Measurements from ENCODE around the gene GPHN. TPM values are rescaled to one million over a fixed set of nuclear protein-coding genes. Genes with fewer than 3 reads are reported as not detected.

GPHN gene
- polyA plus RNA-seq, 1 of the 3 experiments (the other 2 are of a cell fraction), result 6.9 TPM

GRCh38 chr14:66662374-66662773 lies 154.4 kb downstream of the GPHN start:
- CTCF ChIA-PET, result interaction anchor here (0.9 to 1.6 kb wide), 4 partner anchors 14 to 303 kb away, joined by 3 read pairs; no protein-coding TSS in a partner anchor
- H3K4me1 ChIP-seq (ENCODE audit: control insufficient read depth in 1 of 2, insufficient read depth in 2 of 2, low read depth in 1 of 2, low read length in 1 of 2), result no peaks in the 10 kb centered on the region
- no peaks in the 10 kb centered on the region for H3K27me3 ChIP-seq (ENCODE audit: insufficient read depth)
- no peak overlapping the region for H2AFZ ChIP-seq (ENCODE audit: low read depth)
- peaks cover 8% of the 10 kb centered on the region; the same call in 1 of the 2 replicates for H3K9me3 ChIP-seq
- H3K27ac ChIP-seq (ENCODE audit: low read depth in 2 of 2, low read length in 1 of 2), result no peak overlapping the region
- H3K79me2 ChIP-seq (ENCODE audit: insufficient read depth), result no peaks in the 10 kb centered on the region
- no peak overlapping the region for H3K4me3 ChIP-seq (ENCODE audit: low read depth in 2 of 2, low read length in 1 of 2)
- DNase-seq, result no peak
- no peaks in the 10 kb centered on the region for H3K36me3 ChIP-seq (replicated peaks in 1 of 2; ENCODE audit: control insufficient read depth in 1 of 2, insufficient read depth in 2 of 2, low read length in 1 of 2)
- H3K4me2 ChIP-seq, result no peak overlapping the region
- no peaks in the 10 kb centered on the region for H4K20me1 ChIP-seq (ENCODE audit: insufficient read depth)
- whole genome bisulfite sequencing (ENCODE audit: low lambda C conversion rate), result 46% methylated on average over 4 of the region's 4 CpGs
- no peak for TF ChIP-seq ELF1 (IDR thresholded peaks at IDR 0.05)
- no peak for TF ChIP-seq IRF3 (IDR thresholded peaks at IDR 0.05; ENCODE audit: low read depth, low read length)
- TF ChIP-seq RAD21 (IDR thresholded peaks at IDR 0.05; ENCODE audit: low read length), result peak; percentile 50
- TF ChIP-seq NRF1 (IDR thresholded peaks at IDR 0.05; ENCODE audit: low read depth, low read length), result no peak
- TF ChIP-seq MXI1 (IDR thresholded peaks at IDR 0.05; ENCODE audit: low read depth, low read length), result no peak
- TF ChIP-seq CTCF (IDR thresholded peaks at IDR 0.05), result peak; percentile 51
- TF ChIP-seq, protein P1, sequence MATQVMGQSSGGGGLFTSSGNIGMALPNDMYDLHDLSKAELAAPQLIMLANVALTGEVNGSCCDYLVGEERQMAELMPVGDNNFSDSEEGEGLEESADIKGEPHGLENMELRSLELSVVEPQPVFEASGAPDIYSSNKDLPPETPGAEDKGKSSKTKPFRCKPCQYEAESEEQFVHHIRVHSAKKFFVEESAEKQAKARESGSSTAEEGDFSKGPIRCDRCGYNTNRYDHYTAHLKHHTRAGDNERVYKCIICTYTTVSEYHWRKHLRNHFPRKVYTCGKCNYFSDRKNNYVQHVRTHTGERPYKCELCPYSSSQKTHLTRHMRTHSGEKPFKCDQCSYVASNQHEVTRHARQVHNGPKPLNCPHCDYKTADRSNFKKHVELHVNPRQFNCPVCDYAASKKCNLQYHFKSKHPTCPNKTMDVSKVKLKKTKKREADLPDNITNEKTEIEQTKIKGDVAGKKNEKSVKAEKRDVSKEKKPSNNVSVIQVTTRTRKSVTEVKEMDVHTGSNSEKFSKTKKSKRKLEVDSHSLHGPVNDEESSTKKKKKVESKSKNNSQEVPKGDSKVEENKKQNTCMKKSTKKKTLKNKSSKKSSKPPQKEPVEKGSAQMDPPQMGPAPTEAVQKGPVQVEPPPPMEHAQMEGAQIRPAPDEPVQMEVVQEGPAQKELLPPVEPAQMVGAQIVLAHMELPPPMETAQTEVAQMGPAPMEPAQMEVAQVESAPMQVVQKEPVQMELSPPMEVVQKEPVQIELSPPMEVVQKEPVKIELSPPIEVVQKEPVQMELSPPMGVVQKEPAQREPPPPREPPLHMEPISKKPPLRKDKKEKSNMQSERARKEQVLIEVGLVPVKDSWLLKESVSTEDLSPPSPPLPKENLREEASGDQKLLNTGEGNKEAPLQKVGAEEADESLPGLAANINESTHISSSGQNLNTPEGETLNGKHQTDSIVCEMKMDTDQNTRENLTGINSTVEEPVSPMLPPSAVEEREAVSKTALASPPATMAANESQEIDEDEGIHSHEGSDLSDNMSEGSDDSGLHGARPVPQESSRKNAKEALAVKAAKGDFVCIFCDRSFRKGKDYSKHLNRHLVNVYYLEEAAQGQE (IDR thresholded peaks at IDR 0.05; ENCODE audit: low read depth, low read length), result no peak
- peak; percentile 35; the same call in 1 of the 2 replicates for TF ChIP-seq SMC3 (IDR thresholded peaks at IDR 0.05; ENCODE audit: low read depth, low read length)
- TF ChIP-seq FOXJ3 (CRISPR knock-in tag; IDR thresholded peaks at IDR 0.05), result no peak
- peaks cover 4% of the 10 kb centered on the region for H3F3A ChIP-seq (replicated peaks; ENCODE audit: insufficient read depth)
- POLR2A ChIA-PET, result no interaction called here
- no peak overlapping the region for H3K9ac ChIP-seq
- H3K9me2 ChIP-seq, result no peaks in the 10 kb centered on the region

DNA sequence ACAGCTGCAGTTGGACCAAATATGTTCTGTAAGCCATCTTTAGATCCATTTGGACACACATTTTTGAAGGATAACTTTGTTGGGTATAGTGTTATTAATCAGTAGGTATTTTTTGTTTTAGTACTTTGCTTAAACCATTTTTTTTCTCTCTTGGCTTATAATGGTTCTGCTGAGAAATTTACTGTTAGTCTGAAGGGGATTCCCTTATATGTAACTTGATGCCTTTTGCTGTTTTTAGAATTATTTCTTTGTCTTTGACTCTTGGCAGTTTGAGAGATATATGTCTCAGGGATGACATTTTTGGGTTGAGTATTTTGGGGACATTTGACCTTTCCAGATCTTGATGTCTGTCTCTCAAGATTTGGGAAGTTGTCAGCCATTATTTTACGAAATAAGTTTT lies 169.8 kb downstream of the GPHN start:
- no peaks in the 10 kb centered on the region for H3K79me2 ChIP-seq (ENCODE audit: insufficient read depth)
- H3K4me1 ChIP-seq (ENCODE audit: control insufficient read depth in 1 of 2, insufficient read depth in 2 of 2, low read depth in 1 of 2, low read length in 1 of 2), result no peaks in the 10 kb centered on the region
- 0 out of 2 replicates have a peak, but pooled peaks cover 3% of the 10 kb centered on the region for H3K9me3 ChIP-seq
- no peak overlapping the region for H2AFZ ChIP-seq (ENCODE audit: low read depth)
- H3K27ac ChIP-seq (ENCODE audit: low read depth in 2 of 2, low read length in 1 of 2), result no peak overlapping the region
- no peaks in the 10 kb centered on the region for H3K9me2 ChIP-seq
- no peak overlapping the region for H3K4me3 ChIP-seq (ENCODE audit: low read depth in 2 of 2, low read length in 1 of 2)
- no peaks in the 10 kb centered on the region for H3F3A ChIP-seq (replicated peaks; ENCODE audit: insufficient read depth)
- DNase-seq, result no peak
- no peak overlapping the region for H3K9ac ChIP-seq
- no peaks in the 10 kb centered on the region for H4K20me1 ChIP-seq (ENCODE audit: insufficient read depth)
- ChIA-PET POLR2A (no interaction called here), CTCF (no interaction called here)
- H3K36me3 ChIP-seq (replicated peaks in 1 of 2; ENCODE audit: control insufficient read depth in 1 of 2, insufficient read depth in 2 of 2, low read length in 1 of 2), result peaks cover 0 to 3% of the 10 kb centered on the region in 2 experiments
- H3K27me3 ChIP-seq (ENCODE audit: insufficient read depth), result no peaks in the 10 kb centered on the region
- H3K4me2 ChIP-seq, result no peak overlapping the region
- 78% methylated on average over 1 of the region's 1 CpG for WGBS (ENCODE audit: low lambda C conversion rate)
- TF ChIP-seq, protein P2, sequence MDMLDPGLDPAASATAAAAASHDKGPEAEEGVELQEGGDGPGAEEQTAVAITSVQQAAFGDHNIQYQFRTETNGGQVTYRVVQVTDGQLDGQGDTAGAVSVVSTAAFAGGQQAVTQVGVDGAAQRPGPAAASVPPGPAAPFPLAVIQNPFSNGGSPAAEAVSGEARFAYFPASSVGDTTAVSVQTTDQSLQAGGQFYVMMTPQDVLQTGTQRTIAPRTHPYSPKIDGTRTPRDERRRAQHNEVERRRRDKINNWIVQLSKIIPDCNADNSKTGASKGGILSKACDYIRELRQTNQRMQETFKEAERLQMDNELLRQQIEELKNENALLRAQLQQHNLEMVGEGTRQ (IDR thresholded peaks at IDR 0.05; ENCODE audit: borderline replicate concordance, low read depth, low read length), result no peak
- TF ChIP-seq NFIC (IDR thresholded peaks at IDR 0.05; ENCODE audit: borderline replicate concordance) (no peak), SIN3A (IDR thresholded peaks at IDR 0.05; ENCODE audit: borderline replicate concordance, low read depth, low read length) (no peak), EP300 (IDR thresholded peaks at IDR 0.05; ENCODE audit: borderline replicate concordance in 1 of 2, low read depth in 1 of 2, low read length in 1 of 2) (no peak), NRF1 (IDR thresholded peaks at IDR 0.05; ENCODE audit: low read depth, low read length) (no peak), RXRA (IDR thresholded peaks at IDR 0.05; ENCODE audit: borderline replicate concordance, low read depth) (no peak), EZH2phosphoT487 (IDR thresholded peaks at IDR 0.05; ENCODE audit: borderline replicate concordance, low read depth) (no peak), JUND (IDR thresholded peaks at IDR 0.05) (no peak), YY1 (IDR thresholded peaks at IDR 0.05; ENCODE audit: low read depth) (no peak), FOXM1 (IDR thresholded peaks at IDR 0.05; ENCODE audit: low read depth) (no peak), SMC3 (IDR thresholded peaks at IDR 0.05; ENCODE audit: low read depth, low read length) (no peak), TAF1 (IDR thresholded peaks at IDR 0.05; ENCODE audit: borderline replicate concordance, low read depth, low read length) (no peak), MEF2A (IDR thresholded peaks at IDR 0.05; ENCODE audit: borderline replicate concordance, low read depth) (no peak)

Data from SK-N-SH (cell line).